CD4-positive, alpha-beta T cell treated with Interleukin-6 at 100 ng/mL for 8 hours (primary cell): Measurements from ENCODE around the gene STPG3.
"Not testable (repeated sequence)": the region's sequence is repeated elsewhere in the genome, so short reads cannot be mapped to it uniquely, and the experiment has no call there.

Source experiments
- DNase-seq: peaks from one replicate; pipeline ENCODE4 v3.0.0-alpha.2; 2020; ENCODE audit warnings: mixed read lengths, low spot score

Gene STPG3

GRCh38 chr9:137234055-137234697 lies 16.9 kb upstream of the STPG3 start:
- DNase-seq, result no peak

DNA sequence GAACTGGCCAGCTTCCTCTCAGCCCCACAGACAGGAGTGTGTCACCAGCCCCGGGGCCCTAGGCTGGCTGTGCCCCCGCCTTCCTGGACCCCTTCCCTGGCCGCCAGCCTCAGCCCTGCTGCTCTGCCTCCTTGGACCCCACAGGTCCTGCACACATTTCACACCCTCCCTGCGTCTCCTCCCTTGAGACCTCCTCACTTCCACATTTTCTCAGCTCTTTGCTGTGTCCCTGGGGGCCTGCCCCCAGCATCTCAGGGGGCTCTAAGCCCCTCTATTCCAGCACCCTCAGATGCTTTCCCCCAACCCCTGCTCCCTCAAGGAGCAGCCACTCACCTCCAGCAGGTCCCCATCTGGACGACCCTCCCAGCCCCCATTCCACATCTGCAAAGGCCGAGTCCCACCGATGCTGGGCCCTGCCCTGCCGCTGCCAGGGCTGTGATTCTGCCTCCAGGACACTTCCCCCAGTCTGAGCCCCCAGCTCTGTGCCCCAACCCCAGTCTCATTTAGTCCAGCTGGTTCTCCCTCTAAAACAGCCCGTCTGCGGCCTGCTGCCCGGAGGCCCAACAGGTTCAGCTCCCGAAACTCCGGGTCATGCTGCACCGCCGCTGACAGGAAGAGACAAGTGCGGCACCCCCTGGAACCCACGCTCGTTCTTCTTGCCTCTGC lies 16.2 kb upstream of the STPG3 start:
- DNase-seq, result no peak

- no peak for DNase-seq
These were observed 15.5 kb upstream of the STPG3 start for GRCh38 chr9:137235424-137236237.

DNA sequence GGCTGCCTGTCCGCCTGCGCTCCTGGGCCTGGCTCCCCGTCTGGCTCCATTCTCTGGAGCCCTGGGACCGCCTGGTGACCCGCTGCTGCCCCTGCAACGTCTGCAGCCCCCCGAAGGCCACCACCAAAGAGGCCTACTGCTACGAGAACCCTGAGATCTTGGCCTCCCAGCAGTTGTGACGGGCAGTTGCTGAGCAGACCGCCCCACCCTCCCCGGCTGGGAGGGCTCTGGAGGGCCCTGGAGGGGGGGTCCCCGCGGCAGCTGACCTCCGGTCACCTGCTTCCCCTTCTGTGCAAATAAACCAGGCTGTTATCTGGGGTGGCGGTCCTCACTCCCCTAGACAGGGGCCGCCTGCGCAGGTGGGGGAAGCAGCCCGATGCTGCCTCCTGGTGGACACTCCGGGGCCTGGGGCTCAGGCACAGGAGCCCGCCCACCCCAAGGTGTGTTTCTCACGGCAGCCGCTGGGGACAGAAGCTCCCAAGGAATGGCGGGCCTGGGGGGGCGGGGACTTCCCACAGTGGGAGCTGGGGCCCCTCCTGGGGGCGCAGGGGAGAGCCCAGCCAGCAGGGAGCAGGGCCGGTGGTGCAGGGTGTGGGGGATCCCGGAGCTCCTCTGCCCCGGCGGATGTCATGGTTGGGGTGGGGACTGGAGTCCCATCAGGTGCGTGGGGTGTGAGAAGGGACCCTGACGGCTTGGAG lies 14.7 kb upstream of the STPG3 start:
- DNase-seq, result peak; percentile 88

DNA sequence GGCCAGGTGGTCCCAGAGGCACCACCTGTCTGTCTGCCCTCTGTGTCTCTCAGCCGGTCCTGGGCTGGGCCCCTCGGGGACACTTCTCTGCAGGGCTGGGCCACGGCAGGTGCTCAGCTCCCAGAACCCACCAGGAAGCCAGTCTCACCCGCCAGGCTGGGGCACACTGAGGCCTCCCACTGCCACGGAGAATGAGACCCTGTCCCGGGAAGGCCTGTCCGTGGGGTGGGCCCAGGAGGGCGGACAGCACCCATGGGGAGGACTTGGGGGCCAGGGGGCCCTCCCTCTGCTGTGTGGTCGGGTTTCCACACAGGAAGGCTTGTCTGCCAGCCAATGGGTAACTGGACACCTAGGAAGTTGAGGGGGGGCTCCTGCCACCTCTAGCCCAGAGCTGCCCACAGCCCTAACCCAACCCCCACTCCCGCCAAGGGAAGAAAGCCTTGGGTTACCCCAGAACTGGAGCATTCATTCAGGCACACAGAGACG lies 14.1 kb upstream of the STPG3 start:
- no peak for DNase-seq

GRCh38 chr9:137237759-137238726 lies 13.0 kb upstream of the STPG3 start:
- DNase-seq, result no peak

GRCh38 chr9:137239541-137240200 lies 11.4 kb upstream of the STPG3 start:
- not testable (repeated sequence) for DNase-seq

DNA sequence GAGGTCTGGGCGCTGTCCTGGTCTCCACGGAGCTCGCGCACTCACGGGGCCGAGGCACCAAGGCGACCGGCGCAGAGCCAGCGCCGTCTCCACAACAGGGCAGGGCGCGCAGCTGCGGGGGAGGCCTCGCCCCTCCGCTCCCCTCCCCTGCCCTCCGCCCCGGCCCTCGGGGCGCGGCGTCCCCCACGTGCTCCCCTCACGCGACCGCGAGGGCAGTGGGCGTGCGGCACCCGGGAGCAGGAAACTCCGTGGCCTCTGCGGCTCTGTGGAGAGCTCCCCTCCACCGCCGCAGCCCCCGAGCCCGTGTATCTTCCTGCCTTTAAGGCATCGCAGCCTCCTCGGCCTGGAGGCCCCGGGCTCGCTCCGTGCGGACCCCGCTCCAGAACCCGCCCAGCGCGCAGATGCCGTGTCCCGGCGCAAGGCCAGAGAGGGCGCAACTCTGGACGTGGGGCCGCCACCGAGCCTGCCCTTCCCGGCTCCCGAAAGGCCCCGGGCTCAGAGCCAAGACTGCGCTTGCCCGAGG lies 10.7 kb upstream of the STPG3 start:
- peak; percentile 59 for DNase-seq

- DNase-seq, result peak; percentile 99
These were observed 10.1 kb upstream of the STPG3 start, which contains the start of gene TUBB4B for GRCh38 chr9:137240841-137241489. Gene TUBB4B, plus strand, starts transcription at chr9:137241287. Its CDS starts 74 bp downstream, at chr9:137241361.

DNA sequence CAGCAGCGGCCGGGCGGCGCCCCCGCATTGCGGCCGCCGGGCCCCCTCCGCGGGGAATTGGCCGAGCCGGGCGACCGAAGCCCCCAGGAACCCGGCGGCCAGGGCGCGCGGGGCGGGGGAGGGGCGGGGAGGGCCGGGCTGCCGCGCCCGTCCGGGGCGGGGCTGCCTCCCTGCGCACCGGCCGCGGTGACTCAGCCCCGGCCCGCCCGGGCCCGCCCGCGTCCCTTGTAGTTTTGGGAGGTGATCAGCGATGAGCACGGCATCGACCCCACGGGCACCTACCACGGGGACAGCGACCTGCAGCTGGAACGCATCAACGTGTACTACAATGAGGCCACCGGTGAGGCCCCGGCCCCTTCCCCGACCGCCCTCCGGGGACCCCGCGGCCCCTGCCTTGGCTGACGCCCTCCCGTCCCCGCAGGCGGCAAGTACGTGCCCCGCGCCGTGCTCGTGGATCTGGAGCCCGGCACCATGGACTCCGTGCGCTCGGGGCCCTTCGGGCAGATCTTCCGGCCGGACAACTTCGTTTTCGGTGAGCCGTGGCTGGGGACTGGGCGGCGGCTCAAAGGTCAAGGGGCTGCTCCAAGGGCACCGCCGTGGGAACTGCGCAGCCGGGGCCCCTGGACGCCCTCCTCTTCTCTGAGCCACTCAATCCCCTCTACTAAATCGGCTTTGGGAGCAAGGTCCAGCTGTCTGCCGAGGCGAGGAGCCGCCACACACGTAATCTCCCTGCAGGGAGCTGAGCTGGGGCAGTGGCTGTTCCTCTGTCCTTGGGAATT lies 9.4 kb upstream of the STPG3 start:
- peak; percentile 62 for DNase-seq

DNA sequence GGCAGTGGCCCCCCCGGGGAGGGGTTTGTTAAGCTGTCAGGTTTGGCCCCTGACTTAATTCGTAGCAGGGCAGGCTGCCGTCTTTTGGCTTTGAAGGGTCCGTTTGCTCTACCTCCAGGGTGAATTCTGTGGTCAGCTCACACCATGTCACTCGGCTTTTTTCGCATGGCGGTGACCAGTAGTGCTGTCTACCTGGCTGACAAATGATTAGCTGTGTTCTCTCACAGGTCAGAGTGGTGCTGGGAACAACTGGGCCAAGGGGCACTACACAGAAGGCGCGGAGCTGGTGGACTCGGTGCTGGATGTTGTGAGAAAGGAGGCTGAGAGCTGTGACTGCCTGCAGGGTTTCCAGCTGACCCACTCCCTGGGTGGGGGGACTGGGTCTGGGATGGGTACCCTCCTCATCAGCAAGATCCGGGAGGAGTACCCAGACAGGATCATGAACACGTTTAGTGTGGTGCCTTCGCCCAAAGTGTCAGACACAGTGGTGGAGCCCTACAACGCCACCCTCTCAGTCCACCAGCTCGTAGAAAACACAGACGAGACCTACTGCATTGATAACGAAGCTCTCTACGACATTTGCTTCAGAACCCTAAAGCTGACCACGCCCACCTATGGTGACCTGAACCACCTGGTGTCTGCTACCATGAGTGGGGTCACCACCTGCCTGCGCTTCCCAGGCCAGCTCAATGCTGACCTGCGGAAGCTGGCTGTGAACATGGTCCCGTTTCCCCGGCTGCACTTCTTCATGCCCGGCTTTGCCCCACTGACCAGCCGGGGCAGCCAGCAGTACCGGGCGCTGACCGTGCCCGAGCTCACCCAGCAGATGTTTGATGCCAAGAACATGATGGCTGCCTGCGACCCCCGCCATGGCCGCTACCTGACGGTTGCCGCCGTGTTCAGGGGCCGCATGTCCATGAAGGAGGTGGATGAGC lies 8.6 kb upstream of the STPG3 start:
- no peak for DNase-seq

- DNase-seq, result not testable (repeated sequence)
These were observed 7.8 kb upstream of the STPG3 start for GRCh38 chr9:137243266-137243625.

DNA sequence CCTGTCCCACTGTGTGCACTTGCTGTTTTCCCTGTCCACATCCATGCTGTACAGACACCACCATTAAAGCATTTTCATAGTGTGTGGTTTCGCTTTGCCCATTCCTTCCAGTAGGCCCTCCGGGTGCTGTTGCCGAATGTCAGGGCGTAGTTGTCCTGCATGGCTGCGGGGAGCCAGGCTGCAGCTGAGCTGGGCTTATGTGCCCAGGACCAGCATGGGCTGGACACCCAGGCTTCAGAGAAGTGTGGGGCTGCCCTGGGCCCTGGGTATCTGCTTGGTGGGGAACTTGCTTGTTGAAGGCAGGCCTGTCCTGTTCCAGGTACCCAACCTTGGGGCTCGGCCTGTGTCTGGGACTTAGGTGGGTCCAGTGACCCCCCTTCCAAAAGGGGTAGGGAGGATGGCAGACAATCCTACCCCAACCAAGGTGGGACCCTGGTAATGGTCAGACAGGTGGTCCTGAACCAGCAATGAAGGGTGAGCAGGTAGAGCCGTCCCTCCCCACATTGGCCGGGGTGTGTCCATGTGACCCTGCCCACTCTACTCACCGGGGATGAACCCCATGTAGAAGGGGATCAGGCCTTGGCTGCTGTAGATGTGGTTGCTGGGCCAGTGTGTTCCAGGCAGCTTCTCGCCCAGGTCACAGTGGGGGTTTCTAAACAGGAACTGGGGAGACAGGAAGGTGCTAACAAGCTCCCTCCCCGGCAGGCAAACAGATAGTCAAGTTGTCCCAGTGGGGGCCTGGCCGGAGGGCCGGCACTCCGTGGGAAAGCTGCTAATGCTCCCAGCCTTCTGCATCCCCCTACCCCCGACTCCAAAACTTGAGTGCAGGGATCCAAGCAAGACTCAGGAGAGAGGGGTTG lies 7.2 kb upstream of the STPG3 start:
- DNase-seq, result no peak

DNA sequence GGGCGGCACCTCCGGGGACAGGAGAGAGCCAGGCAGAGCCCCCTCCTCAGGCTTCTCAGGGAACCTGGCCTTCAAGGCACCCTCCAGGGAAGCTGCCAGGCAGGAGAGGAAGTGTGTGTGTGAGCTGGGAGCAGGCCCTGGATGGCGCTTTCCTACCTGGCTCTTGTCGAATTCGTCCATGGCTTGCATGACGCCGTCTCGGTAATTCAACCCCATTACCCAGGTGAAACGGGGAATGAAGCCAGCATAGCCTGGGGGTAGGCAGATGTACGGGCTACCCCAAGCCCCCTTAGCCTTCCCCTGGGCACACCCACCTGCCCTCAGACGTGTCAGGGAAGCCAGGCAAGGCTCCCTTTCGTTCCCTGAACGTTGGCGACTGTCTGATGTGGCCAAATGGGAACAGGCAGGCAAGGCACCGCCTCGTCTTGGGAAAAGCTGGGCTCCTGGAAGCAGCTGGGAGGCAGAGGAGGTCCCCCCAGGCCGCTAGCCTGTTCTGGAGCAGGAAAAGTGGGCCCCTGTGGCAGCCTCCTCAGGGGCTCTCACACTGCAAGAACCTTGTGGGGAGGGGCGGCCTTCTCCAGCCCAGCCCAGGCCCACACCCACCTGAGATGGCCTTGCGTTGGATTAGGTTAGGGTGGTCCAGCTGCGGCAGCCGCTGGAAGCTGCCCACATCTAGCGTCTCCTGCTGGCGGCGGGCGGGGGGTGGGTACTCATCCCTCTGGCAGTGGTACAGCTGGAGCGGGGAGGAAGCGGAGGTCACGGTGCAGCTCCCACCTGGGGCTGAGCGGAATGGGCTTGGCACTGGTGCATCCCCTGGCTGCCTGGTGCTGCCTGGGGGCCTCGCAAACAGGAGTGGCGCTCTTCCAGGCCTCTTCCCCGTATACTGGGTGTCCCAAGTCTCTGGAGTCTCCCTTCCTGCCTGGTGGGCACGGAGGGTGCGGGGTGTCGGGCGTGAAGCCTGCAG lies 6.3 kb upstream of the STPG3 start:
- DNase-seq, result no peak
